Midbrain (tissue), 1 donor: Measurements from ENCODE around the gene RBMS1.

ENCODE experiments used
- DNase-seq: peaks from one replicate; lab custom pipeline; 2025; lab: John Stamatoyannopoulos, UW

The RBMS1 gene

DNA sequence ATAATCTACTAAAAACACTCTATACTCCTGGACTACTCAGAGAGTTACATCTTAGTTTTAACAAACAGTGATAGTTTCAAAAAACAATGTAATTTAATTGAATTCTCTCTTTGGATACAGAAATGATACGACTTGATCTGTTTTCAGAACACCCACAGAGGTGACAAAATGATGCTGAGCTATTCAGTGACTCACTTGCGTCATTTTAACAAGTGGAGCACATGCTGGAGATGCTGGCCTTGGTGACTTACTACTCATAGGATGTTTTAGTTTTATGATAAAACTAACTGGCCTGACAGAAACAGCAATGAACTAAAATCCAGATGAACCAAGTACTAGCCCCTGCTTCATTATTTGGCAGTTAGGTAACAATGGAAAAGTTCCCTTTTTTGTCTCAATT, 192.2 kb downstream of the RBMS1 start:
- DNase-seq = no peak

DNA sequence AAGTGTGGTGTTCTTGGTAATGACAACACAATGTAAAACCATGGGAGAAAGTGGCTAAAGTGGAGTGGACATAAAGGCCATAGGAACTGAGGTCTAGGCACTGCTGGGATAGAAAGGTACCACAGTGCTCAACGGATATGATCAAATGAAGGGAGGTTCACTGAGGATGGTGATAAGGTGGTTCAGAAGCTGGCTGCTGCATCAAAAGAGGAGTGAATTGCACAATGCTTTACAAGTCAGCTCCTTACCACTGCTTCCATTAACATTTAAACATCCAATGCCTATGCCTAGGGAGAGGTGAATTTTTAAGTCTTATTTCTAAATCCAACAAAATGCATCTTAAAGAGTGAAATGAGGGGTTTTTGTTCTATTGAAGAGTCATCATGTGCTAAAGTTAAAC, 193.4 kb downstream of the RBMS1 start:
- DNase-seq = no peak

DNA sequence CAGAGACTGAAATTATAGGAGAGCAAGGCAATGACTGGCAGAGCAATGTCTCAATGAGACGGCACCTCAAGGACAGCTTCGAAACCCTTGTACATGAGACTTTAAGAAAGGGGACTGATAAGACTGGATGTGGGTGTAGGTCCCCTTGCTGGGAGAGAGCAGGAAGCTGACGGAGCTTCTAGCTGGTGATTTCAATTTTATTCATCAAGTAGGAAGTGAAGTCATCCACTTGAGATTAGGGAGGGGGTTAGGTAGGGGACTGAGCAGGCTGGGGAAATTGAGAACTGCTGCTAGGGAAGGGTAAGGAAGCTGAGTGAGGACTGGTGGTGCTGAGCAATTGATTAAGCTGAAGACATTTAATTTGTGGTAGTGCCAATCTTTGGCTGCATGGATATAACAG, 194.1 kb downstream of the RBMS1 start:
- DNase-seq = no peak

DNA sequence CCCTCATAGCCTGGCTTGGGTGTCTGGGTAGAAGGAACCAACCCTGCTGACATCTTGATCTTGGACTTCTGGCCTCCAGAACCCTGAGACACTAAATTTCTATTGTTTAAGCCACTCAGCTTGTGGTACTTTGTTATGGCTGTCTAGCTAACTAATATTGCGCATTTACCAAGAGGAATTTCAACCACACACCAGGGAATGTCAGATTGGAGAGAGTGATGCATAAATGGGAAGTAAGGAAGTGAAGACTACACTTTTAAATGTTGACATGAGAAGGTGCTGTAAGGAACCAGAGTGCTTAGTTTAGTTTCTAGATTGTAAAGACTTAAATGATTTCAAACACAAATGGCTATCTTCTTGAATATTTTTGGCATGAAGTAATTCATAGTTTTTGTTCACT, 194.6 kb downstream of the RBMS1 start:
- DNase-seq = no peak

DNA sequence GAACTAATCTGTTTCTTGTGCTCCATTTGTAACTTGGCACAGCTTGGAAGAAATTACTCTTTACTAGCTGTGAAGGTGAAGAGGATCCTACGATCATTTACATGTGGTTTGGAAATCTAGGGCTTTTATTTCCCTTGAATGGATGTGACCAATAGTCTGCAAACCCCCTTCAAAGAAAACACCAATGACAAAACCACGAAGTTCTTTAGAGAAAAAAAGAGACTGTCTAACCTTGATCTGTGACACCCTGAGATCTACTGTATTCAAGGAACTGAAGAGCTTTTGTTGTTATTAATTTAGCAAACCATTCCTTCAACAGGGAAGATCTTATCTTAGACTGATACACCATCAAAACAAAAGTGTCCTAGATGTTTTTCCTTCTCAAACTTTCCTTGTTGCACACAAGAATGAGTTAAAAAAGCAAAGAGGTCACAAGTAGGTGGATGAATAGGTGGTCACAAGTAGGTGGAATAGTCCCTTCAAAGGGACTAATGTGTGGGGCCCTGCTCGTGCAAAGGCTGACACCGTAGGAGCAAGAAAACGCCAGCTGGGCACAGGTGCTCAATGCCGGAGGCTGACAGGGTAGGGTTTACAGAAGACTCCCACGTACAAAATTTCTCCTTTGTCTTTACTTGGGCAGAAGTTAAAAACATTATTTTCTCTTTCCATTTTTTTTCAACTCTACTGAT, 197.9 kb downstream of the RBMS1 start:
- DNase-seq = no peak

DNA sequence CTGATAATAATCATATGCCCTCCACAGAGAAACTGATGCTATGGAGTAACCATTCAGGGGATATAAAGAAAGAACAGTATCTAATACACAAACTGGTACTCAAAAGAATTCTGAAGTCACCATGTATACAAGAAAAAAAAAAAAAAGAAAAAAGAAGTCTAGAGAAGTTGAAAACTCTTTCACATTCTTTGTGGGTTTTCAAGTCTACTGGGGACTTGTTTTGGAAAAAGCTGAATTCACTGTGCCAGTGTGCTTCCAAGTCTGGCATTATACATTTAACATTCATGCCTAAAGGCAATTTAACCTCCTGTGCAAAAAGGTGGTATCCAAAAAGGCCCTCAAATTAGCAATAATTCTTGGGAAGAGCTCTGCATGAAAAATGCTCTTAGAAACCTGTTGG, 198.7 kb downstream of the RBMS1 start:
- no peak for DNase-seq

DNA sequence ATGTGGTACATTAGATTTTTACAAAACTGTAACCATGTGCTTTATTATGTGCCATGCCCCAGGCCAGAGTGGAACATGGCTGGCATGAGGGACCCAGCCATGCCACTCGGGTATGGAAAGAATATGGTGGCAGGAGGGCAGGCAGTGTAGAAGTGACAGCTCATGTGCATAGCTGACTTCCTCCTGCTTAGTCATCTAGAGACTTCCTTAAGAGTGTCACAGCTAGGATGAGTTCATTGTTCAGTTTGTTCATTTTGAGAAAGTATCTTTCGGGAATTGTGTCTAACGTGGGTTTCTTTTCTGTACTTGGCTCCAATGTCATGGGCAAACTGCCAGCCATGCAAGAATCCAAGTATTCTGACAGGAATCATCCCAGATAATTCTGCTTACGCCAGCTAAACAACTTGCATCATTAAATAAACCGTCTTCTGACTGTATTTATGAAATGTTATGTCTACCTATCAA, 199.2 kb downstream of the RBMS1 start:
- no peak for DNase-seq

DNA sequence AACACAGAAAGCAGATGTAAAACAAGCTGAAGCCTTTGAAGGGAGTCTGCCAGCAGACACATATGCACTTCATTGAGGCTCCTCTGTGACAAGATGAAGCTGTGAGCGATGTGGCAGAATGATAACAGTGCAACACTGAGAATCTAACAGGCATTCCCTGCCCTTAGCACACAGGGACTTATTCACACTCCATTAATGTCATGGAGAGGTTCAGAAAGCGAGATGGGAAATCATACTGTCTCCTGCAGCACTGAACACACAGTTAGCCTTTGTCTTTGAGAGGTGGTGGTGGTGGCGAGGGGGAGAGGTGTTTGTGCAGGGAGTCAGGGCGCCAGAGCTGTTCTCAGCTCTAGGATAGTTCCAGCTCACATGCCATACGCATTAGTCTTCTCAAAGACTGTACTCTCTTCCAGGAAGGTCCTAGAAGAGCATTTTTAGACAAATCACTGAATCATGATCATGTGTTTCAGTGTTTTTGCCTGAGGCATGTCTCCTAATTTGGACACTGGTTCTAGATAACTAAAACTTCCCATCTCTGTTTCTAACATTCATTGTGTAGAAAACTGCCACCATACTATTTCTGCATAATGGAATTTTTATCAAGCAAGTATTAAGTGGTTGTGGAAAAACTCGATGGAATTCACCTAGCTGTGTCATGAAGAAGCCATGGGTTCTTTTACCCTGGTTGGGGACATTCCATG, 200.1 kb downstream of the RBMS1 start:
- no peak for DNase-seq

DNA sequence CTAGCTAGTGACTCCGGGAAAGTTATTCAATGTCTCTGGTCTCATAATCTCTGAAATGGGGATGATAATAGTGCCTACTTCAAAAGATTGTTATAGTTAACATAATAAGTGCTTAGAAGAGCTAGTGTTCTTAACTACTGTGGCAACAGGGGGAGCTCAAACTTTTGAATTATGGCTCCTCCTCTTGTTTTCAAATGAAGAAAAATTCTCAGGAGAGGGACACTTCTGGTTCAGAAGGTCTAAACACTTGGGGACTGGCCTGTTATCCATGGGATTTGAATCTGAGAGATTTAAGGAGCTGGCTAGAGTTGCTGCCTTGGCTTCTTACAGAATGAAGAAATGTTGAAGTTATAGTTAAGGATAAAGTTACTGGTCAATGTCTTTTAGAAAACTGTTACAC, 201.4 kb downstream of the RBMS1 start:
- DNase-seq = no peak

DNA sequence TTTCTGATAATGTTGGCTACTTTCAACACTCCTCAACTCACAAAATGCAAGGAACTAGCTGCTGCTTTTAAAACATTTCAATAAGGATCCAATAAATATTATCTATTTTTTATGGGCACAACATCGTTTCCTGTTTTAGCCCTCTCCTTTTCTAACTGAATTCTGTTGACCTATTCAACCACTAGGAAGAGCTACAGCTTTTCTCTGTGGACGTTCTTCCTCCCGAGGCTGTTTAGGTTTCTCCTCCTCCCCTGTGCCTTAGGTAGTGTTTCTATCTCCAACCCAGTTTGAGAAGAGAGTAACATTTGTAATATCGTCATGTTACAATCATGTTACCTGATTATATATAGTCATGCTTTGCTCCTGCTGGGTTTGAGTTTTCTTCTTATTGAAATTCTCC, 202.2 kb downstream of the RBMS1 start:
- no peak for DNase-seq

DNA sequence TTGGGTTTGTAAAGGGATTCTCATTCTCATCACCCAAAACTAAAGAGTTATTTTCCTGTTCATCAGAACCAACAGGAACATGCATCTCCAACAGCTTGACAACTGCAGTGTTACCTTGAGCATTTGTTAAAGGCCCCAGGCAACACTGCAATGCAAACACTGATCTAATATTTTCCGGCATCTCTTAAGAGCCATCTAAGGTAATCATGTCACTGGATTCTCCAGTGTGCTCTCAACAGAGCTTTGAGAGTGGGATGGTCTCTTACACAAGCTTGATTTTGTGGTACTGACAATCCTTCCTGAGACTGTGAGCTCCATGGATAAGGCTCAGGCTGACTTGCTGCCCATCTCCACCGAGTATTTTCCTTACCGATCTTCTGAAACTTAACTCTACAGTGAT, 203.0 kb downstream of the RBMS1 start:
- no peak for DNase-seq

DNA sequence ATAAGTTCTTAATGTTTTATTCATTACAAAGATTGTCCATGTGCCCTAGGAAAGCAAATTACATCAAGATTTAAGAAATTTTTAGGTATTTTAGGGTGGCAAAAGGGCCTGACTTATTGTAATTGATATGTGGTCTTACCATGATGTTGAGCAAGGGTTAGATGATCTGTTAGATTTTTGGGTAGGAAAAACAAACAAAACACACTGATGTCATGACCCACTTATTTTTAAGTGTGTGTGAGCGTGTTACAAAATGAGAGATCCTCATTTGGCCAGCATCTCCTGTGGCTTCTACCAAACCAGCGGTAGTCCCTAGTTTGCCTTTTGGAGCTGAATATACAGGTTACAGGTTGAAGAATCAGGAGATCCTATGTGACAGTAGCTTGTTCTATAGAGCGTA, 203.8 kb downstream of the RBMS1 start:
- no peak for DNase-seq

DNA sequence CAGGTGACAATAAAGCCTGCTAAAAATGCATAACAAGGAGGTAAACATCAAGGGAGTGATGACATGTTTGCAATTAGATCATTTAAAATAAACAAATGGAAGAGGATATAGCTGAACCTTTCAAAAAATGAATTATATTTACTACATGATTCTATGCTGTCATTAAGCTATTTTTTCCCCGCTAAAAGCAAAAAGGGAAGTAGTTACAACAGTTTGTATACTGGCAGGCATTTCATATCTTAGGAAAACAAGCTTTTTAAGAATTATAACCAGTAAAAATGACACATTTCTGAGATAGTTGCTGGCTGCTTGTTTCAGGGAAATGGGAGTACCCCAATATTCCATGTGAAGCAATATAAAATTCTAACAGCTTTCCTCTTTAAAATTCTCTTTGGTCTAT, 204.5 kb downstream of the RBMS1 start:
- no peak for DNase-seq

DNA sequence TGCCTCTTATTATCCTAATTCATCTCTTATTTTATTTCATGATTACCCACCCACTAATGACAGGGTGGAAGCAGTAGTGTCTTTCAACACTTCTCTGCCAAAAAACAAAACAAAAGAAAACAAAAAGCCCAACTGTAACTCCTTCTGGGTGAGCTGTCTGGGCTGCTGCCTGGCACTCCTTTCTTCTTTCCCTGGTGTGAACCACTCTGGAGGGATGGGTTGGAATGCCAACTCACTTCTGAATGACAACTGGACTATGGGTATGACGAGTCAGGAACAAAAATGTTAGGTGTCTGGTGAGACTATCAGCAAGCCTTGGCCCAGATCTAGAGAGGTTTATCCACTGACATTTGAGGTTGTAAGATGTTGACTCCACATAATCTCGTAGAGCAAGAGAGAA, 205.3 kb downstream of the RBMS1 start:
- DNase-seq = no peak

DNA sequence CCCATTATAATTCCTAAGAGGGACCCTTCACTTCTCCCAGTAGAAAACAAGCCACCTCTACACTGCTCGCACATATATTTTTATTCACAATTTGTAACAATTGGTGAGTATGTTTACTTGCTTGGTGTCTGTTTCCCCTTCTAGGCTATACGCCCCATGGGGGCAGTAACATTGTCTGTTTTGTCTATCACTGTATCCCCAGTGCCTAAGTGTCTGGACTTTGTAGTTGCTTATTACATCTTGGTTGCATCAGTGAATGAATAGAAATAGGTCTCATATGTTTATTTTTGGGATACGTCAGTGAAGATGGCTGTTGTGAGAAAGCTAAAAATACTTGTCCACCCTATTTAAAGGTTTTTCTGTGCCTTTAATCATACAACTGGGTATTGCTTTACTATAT, 206.1 kb downstream of the RBMS1 start:
- DNase-seq = no peak

DNA sequence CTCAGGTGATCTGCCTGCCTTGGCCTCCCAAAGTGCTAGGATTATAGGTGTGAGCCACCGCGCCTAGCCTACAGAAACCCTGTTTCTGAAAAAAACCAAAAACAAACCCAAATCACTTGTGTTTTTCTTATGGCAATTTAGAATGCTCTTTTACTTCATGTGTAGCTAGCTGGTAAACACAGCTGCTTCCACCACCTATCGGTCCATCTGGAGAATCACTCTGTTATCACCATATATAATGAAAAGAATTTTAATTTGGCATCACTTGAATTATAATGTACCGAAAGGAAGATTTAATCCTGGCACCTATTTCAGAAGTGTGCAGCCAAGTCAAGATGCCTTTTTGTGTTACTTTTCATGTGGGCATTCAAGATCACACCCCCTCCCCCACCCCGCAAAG, 207.1 kb downstream of the RBMS1 start:
- DNase-seq = no peak

DNA sequence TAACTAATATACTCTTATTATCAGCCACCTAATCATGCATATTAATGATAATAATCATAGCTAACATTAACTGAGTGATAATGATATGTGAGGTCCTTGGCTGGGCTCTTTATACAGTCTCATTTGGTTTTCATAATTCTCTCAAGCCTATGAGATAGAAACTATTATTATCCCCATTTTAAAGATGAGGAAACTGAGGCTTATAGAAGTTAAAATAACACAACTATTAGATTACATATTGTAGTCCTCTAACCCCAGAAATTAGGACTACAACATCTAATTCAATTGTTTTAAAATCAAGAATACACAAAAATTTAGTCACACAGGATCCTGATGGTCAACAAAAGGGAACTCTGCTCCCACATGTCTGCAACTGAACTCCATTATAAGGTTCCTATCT, 209.9 kb downstream of the RBMS1 start:
- no peak for DNase-seq

DNA sequence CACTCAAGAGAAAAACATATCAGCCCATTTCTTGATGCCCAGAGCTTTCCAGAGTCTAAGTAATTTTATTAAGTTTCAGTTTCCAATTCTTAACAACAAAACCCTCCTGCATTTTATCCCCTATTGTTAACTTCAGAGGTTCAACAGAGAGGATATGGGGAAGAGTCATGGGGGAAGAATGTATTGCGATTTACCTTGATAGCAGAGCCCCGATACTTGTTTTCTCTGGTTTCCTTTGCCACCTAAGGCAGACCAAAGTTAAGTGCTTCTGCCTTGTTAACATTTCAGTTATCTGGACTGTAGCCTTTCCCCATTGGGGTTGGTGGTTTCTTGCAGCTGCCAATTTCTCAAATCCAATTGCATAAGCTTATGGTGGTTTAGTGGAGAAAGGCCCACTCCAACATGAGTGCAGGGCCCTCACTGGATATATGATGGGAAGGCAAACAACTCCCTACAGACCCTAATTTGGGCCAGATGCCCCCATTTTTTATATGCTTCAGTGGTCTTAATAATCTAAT, 211.5 kb downstream of the RBMS1 start:
- no peak for DNase-seq

DNA sequence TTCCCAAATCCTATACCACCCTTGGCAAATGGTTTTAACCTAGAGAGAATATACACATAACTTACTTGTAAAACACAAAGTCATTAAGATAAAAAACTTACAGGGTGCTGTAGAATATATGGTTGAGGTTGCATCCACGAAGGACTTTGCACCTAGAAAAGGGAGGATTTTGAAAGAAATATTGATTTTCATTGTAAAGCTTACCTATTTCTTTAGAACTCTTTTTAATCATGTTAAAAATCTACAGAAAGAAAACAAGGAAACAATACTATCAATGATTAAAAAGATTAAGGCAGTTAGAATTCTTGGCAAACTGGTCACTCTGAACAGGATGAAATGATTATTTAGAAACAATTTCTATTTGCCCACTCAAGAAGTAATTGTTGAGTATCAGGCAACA, 212.4 kb downstream of the RBMS1 start:
- DNase-seq = no peak

DNA sequence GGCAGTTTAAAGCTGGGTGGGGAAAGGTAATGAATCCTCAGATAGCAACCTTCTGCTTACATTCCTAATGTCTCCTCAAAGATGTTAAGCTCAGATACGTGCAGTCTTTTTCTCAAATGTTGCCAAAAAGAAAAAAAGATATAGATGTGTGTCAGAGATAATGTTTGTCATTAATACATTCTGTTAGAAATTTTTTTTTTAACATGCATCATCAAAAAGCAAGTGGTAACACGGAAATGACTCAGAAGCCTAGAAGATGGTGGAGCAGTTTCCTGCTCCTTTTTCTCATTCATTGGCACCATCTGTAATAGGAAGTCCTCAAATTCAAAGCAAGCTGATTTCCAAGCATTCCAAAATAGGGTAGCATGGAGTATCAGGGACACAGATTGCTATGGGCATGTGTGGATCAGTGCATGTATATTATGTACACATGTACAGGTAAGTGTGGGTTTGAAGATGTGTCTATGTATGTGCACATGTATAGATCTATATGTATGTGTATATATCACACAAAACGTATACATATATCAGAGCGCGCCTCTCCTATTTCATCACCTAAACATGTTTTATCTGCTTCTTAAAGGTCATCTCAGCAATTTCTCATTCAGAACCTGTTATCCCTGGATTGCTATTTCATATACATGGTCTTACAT, 213.7 kb downstream of the RBMS1 start:
- no peak for DNase-seq

DNA sequence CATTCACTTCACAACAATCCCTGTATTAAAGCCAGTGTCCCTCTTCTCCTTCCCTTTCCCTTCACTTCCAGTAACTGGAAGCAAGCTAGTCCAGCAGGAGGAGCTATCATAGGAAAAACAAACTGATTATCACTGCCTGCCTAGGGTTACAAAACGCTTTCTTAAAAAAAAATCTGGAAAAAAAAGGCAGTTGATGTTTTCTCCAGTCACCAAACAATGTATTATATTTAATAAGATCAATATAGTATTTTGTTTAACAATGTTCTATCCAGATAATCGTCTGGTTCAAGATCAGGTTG, 214.8 kb downstream of the RBMS1 start:
- no peak for DNase-seq

DNA sequence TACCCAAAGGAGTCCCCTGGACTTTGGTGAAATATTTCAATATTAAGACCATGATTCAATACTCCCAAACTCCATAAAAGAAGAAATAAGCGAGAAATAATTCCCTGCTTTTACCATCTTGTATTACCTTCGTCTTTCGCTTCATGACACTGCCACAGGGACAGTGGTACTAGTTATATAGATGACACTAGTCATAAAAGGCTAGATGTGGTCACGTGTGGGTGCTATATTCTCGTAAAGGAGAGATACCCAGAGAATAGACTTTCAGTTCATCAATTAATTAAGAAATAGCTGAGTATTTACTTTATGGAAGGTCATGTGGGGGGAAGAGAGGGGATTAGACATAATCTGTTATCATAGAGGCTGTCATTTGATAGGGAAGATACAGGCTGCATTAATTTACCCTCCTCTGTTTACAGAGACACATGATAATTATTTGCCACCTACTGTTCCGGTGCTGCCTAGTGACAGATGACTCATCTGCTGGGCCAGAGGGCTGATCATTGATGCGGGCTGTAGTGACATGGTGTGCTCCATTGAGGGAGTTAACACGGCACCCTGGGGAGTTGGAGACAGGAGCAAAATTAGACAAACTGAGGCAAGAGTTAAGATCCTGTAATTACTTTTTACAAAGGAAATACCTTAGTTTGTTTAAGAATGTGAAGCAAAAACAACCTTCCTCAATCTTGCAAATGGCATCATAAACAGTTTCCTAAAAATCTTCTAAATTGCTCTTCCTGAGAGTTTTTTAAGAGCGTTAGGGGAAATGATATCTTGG, 215.3 kb downstream of the RBMS1 start:
- DNase-seq = no peak

DNA sequence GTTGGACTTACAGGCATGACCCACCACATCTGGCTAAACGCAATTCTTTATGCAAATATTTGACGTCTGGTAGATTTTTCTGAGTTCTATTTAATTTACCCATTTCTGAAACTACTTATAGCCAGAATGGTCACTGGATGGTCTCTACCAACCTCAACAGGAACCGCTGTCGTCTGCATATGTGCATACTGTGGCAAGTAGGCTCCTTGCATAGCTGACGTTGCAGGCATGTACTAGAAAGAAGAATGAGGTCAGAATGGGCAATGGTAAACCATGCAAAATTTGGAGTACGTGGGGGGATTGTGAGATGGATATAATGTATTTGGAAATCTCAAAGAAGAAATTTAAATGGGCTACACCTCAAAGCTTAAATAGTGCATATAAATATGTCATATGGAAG, 216.5 kb downstream of the RBMS1 start:
- DNase-seq = no peak
